Vagina (tissue), 2 donors: ENCODE data around the gene FANCC. TPM values are rescaled to one million over a fixed set of nuclear protein-coding genes. Genes with fewer than 3 reads are reported as not detected.

Experiments used
- DNase-seq, 2 donors: peaks; one replicate each; pipeline ENCODE4 v3.0.0-alpha.2; 2017; ENCODE audit errors: extremely low spot score in 2 of 2
- H3K27ac ChIP-seq: fragments of 200-600 bp; sonication (generic); one replicate; pipeline ENCODE4 v1.5.1; 2019
- H3K27me3 ChIP-seq: fragments of 200-600 bp; sonication (generic); one replicate; pipeline ENCODE4 v1.5.1; 2019
- H3K36me3 ChIP-seq, 2 donors: fragments of 200-600 bp; sonication (generic); one replicate each; pipeline ENCODE4 v1.5.1; 2017 to 2019
- H3K4me1 ChIP-seq: fragments of 200-600 bp; sonication (generic); one replicate; pipeline ENCODE4 v1.5.1; 2019
- H3K4me3 ChIP-seq, 2 donors: fragments of 200-600 bp; sonication (generic); 1 replicate in 1 of 2; 2 replicates in 1 of 2; pipeline ENCODE4 v1.5.1; 2016 to 2019
- H3K9me3 ChIP-seq: fragments of 200-600 bp; sonication (generic); one replicate; pipeline ENCODE4 v1.5.1; 2019
- POLR2A ChIP-seq, 2 donors: fragments of 450-650 bp; IDR thresholded peaks; one replicate each; pipeline ENCODE4 v1.6.1; 2017; ENCODE audit warnings: antibody characterized with exemption in 2 of 2, mild to moderate bottlenecking in 2 of 2, moderate library complexity in 2 of 2
- POLR2AphosphoS5 ChIP-seq, 2 donors: sonication (generic); formaldehyde crosslinking; IDR thresholded peaks; one replicate each; pipeline ENCODE4 v1.9.0; 2017; ENCODE audit warnings: antibody characterized with exemption in 2 of 2, mild to moderate bottlenecking in 2 of 2, low read depth in 1 of 2; ENCODE audit not compliant: insufficient read depth in 1 of 2
- intact Hi-C: fragments of 100-400 bp; cut with DNase I; formaldehyde crosslinking; loops from one replicate; pipeline ENCODE4 v1.15.1; 2023
- total RNA-seq: library from RNA; depleted of rRNA; stranded (reverse); fragments of >200 nt; gene quantifications from one replicate; pipeline ENCODE4 v1.2.3, GENCODE V29; 2016
- TF ChIP-seq, protein P1 (sequence below), 3 experiments: fragments of 450-650 bp in 2 of 3; fragments of 200-600 bp in 1 of 3; sonication (generic) in 1 of 3; IDR thresholded peaks; one replicate each; pipeline ENCODE4 v1.5.1; 2017 to 2019; ENCODE audit warnings: antibody characterized with exemption in 3 of 3, mild to moderate bottlenecking in 2 of 3, moderate library complexity in 2 of 3

The FANCC gene
- total RNA-seq, 1 donor from 2014 or later: 17.2 TPM

DNA sequence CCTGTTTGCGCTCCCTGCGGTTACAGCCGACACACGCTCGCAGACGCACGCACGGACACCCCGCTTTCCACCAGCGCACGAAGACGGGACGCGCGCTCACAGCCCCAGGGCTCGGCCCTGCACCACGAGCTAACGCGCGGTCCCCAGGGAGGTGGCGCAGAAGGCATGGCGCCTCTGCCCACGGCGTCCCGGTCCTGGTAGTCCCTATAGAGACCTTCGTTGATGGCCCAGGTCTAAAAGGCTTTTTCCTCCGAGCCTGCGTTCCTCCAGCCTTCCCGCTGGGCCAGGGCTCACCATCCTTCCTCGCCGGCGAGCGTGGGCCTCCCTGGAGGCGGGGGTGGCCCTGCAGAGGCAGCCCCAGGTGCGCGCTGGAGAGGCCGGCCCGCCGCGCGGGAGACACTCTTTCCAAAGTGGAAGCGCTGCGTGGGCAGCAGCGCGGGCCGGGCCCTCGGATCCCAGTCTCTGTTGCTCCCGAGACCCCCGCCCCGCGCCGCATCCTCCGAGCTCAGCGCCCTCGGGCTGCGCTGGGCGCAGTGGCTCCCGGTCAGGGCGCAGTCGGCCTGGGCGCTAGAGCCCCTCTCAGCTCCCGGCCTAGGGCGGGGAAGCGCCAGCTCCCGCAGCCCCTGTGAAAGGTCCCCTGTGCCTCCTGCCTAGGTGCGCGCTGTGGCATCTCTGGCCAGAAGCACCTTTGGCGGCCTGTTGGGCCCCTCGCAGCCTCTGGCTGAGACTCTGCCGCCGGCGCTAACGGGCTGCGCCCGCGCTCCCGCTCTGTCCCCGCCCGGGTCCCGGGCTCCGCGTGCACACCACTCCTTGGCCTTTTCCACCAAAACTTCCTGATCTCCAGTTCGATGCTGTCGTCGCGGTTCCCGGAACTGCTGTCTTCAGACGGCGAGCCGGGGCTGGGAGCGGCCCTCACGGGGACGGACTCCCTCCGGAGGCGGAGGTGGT lies 31.9 kb upstream of the FANCC start:
- H3K4me1 ChIP-seq: peaks cover 9% of the 10 kb centered on the region
- TF ChIP-seq POLR2A (IDR thresholded peaks at IDR 0.05) (no peak), POLR2AphosphoS5 (IDR thresholded peaks at IDR 0.05; ENCODE audit: insufficient read depth in 1 of 2, low read depth in 1 of 2) (no peak)
- TF ChIP-seq, protein P1, sequence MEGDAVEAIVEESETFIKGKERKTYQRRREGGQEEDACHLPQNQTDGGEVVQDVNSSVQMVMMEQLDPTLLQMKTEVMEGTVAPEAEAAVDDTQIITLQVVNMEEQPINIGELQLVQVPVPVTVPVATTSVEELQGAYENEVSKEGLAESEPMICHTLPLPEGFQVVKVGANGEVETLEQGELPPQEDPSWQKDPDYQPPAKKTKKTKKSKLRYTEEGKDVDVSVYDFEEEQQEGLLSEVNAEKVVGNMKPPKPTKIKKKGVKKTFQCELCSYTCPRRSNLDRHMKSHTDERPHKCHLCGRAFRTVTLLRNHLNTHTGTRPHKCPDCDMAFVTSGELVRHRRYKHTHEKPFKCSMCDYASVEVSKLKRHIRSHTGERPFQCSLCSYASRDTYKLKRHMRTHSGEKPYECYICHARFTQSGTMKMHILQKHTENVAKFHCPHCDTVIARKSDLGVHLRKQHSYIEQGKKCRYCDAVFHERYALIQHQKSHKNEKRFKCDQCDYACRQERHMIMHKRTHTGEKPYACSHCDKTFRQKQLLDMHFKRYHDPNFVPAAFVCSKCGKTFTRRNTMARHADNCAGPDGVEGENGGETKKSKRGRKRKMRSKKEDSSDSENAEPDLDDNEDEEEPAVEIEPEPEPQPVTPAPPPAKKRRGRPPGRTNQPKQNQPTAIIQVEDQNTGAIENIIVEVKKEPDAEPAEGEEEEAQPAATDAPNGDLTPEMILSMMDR (IDR thresholded peaks at IDR 0.05): no peak
- no peaks in the 10 kb centered on the region for H3K27me3 ChIP-seq
- intact Hi-C loops: no loop called here
- peak overlapping the region; percentile 17 to 28 for H3K4me3 ChIP-seq
- no peaks in the 10 kb centered on the region for H3K9me3 ChIP-seq
- DNase-seq: no peak
- H3K36me3 ChIP-seq: no peaks in the 10 kb centered on the region
- no peak overlapping the region for H3K27ac ChIP-seq

DNA sequence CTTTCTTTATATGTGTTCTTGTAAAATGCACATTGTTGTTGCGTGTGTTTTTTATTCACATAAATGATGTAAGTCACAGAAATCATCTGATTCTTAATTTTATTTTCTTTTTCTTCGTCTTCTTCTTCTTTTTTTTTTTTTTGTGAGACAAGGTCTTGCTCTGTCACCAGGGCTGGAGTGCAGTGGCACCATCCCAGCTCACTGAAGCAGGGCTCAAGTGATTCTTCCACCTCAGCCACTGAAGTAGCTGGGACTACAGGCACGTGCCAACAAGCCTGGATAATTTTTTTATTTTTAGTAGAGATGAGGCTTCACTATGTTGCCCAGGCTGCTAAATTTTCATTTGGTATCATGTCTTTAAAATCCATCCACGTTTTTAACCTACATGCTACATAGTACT lies 28.5 kb upstream of the FANCC start:
- no peak for TF ChIP-seq POLR2AphosphoS5 (IDR thresholded peaks at IDR 0.05; ENCODE audit: insufficient read depth in 1 of 2, low read depth in 1 of 2)
- no peak for TF ChIP-seq POLR2A (IDR thresholded peaks at IDR 0.05)
- TF ChIP-seq, protein P1 (IDR thresholded peaks at IDR 0.05): no peak
- Histone ChIP-seq H3K27ac (no peak overlapping the region), H3K4me3 (no peak overlapping the region), H3K9me3 (no peaks in the 10 kb centered on the region), H3K36me3 (no peaks in the 10 kb centered on the region), H3K4me1 (peaks cover 9% of the 10 kb centered on the region), H3K27me3 (no peaks in the 10 kb centered on the region)
- no peak for DNase-seq
- intact Hi-C loops: no loop called here

DNA sequence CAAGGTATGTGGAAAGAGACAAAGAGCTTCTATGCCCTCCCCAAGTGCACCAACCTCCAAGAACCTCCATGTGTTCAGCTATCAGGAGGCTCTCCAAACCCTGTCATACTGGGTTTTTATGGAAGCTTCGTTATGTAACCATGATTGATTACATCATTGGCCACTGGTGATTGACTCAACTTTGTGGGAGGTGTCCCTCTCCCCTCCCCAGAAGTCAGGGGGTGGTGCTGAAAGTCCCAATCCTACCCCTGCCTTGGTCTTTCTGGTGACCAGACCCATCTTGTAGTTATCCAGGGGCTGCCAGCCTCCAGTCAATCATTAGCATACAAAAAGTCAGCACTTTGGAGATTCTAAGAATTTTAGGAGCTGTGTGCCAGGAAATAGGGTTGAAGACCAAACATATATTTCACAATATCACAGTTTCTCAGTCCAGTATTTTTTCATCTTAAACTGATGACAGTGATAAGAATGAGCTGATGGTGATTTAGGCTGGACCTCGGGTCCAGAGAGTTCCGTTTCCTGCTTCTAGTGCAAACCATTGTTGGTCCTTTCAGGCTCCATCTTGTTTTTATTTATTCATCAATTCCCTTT lies 27.3 kb upstream of the FANCC start:
- Histone ChIP-seq H3K4me3 (no peak overlapping the region), H3K27ac (no peak overlapping the region), H3K4me1 (peaks cover 9% of the 10 kb centered on the region), H3K27me3 (no peaks in the 10 kb centered on the region), H3K9me3 (no peaks in the 10 kb centered on the region), H3K36me3 (no peaks in the 10 kb centered on the region)
- intact Hi-C loops: no loop called here
- DNase-seq: peak in 1 of 2 donors; percentile 34
- TF ChIP-seq, protein P1 (IDR thresholded peaks at IDR 0.05): no peak
- no peak for TF ChIP-seq POLR2A (IDR thresholded peaks at IDR 0.05)
- no peak for TF ChIP-seq POLR2AphosphoS5 (IDR thresholded peaks at IDR 0.05; ENCODE audit: insufficient read depth in 1 of 2, low read depth in 1 of 2)

DNA sequence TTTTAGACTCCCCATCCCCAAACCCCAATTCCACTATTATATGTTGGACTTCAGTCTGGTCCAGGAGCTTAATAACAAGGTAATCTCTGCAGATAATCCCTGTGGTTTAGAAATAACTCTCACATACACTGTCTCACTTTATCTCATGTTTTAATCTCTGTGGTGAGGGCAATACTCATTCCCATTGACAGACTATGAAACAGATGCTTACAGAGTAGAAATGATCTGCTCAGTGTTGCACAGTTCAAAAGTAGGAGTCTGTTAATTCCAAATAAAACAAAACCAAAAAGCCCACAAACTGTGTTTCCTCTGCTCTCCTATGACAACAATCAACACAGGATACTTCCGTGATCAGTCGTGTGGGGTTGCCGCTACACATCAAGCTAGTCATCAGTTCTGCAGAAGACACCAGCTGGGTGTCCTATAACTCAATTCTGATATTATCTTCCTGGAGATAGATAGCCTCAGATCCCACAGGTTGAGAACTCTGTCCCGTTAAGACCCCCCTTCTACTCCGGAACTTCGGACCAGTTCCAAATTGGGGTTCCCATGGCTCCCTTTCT lies 26.3 kb upstream of the FANCC start:
- no peaks in the 10 kb centered on the region for H3K27me3 ChIP-seq
- no peaks in the 10 kb centered on the region for H3K9me3 ChIP-seq
- no peak overlapping the region for H3K4me3 ChIP-seq
- peaks cover under 1% of the 10 kb centered on the region for H3K4me1 ChIP-seq
- DNase-seq: no peak
- TF ChIP-seq POLR2A (IDR thresholded peaks at IDR 0.05) (no peak), POLR2AphosphoS5 (IDR thresholded peaks at IDR 0.05; ENCODE audit: insufficient read depth in 1 of 2, low read depth in 1 of 2) (no peak)
- TF ChIP-seq, protein P1 (IDR thresholded peaks at IDR 0.05): no peak
- no peak overlapping the region for H3K27ac ChIP-seq
- H3K36me3 ChIP-seq: no peaks in the 10 kb centered on the region
- intact Hi-C loops: no loop called here
